ENCODE results near the gene PIGO.

PIGO gene

DNA sequence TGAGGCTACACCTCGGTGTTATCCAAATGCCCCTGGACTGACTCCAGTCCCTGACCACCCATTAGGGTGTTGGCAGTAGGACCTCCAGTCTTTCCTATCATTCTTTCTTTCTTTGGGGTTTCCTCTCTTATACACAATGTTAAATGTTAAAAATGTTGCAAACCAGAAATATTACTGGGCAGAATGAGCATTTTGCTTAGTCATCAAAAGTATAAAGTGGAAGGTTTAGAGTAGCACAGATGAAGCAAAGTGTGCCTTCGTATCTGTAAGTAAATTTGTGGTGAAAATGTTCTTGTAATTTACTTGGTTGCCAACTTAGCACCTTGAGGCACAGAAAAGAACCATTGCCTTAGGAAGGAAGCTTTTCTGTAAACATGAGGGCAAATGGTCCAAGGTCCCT lies 43.7 kb upstream of the PIGO start (continued):
- TF ChIP-seq, protein P1, sequence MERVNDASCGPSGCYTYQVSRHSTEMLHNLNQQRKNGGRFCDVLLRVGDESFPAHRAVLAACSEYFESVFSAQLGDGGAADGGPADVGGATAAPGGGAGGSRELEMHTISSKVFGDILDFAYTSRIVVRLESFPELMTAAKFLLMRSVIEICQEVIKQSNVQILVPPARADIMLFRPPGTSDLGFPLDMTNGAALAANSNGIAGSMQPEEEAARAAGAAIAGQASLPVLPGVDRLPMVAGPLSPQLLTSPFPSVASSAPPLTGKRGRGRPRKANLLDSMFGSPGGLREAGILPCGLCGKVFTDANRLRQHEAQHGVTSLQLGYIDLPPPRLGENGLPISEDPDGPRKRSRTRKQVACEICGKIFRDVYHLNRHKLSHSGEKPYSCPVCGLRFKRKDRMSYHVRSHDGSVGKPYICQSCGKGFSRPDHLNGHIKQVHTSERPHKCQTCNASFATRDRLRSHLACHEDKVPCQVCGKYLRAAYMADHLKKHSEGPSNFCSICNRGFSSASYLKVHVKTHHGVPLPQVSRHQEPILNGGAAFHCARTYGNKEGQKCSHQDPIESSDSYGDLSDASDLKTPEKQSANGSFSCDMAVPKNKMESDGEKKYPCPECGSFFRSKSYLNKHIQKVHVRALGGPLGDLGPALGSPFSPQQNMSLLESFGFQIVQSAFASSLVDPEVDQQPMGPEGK (CRISPR knock-in tag; IDR thresholded peaks at IDR 0.05; ENCODE audit: borderline replicate concordance), result no peak
- TF ChIP-seq CSDC2 (CRISPR knock-in tag; IDR thresholded peaks at IDR 0.05) (no peak), ISL1 (CRISPR knock-in tag; IDR thresholded peaks at IDR 0.05) (no peak), ZNF8 (CRISPR knock-in tag; IDR thresholded peaks at IDR 0.05) (no peak)

- no peak for TF ChIP-seq ZNF70 (CRISPR knock-in tag; IDR thresholded peaks at IDR 0.05)
- TF ChIP-seq PPARA (CRISPR knock-in tag; IDR thresholded peaks at IDR 0.05; ENCODE audit: borderline replicate concordance), result no peak
- TF ChIP-seq OSR1 (CRISPR knock-in tag; IDR thresholded peaks at IDR 0.05), result no peak
- no peak for ATAC-seq
Measured at GRCh38 chr9:35136866-35137265, 40.5 kb upstream of the PIGO start.

DNA sequence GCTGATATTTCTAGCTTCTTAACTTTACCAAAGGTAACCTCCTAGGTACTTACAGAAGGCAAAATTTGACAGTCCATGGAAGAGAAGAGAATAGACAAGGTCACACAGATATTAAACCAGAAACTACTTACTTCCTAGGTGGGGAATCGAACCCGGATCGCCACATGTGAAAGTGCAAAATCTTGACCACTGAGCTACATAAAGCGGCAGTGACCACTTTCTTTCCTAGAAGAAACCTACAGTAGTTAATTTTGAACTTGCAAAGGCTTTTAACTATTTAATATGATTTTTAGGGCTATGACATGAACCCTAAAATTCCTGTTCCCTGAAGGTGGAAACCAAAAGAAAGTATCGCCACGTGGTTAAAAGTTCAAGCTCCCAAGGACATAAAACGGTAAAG lies 39.6 kb upstream of the PIGO start:
- TF ChIP-seq OSR1 (CRISPR knock-in tag; IDR thresholded peaks at IDR 0.05) (no peak), ZFP30 (CRISPR knock-in tag; IDR thresholded peaks at IDR 0.05) (no peak), PPARA (CRISPR knock-in tag; IDR thresholded peaks at IDR 0.05; ENCODE audit: borderline replicate concordance) (no peak), TOX (CRISPR knock-in tag; IDR thresholded peaks at IDR 0.05; ENCODE audit: borderline replicate concordance) (no peak)
- TF ChIP-seq, protein P1 (CRISPR knock-in tag; IDR thresholded peaks at IDR 0.05; ENCODE audit: borderline replicate concordance), result no peak
- ATAC-seq, result no peak

- TF ChIP-seq GLIS3 (CRISPR knock-in tag; IDR thresholded peaks at IDR 0.05) (no peak), OSR1 (CRISPR knock-in tag; IDR thresholded peaks at IDR 0.05) (no peak), RARB (CRISPR knock-in tag; IDR thresholded peaks at IDR 0.05) (no peak), BACH2 (CRISPR knock-in tag; IDR thresholded peaks at IDR 0.05; ENCODE audit: borderline replicate concordance) (no peak), POU6F1 (CRISPR knock-in tag; IDR thresholded peaks at IDR 0.05; ENCODE audit: borderline replicate concordance, low read depth) (no peak), CSDC2 (CRISPR knock-in tag; IDR thresholded peaks at IDR 0.05) (no peak), PPARA (CRISPR knock-in tag; IDR thresholded peaks at IDR 0.05; ENCODE audit: borderline replicate concordance) (no peak), TCF4 (CRISPR knock-in tag; IDR thresholded peaks at IDR 0.05; ENCODE audit: borderline replicate concordance) (no peak), ZC3H10 (CRISPR knock-in tag; IDR thresholded peaks at IDR 0.05) (no peak), ESRRG (CRISPR knock-in tag; IDR thresholded peaks at IDR 0.05) (no peak), ZNF8 (CRISPR knock-in tag; IDR thresholded peaks at IDR 0.05) (no peak)
- ATAC-seq, result no peak
Measured at GRCh38 chr9:35134920-35135319, 38.5 kb upstream of the PIGO start.

GRCh38 chr9:35116898-35117551 lies 20.6 kb upstream of the PIGO start:
- peak; percentile 78 for ATAC-seq
- TF ChIP-seq ZNF70 (CRISPR knock-in tag; IDR thresholded peaks at IDR 0.05) (no peak), ZFP30 (CRISPR knock-in tag; IDR thresholded peaks at IDR 0.05) (no peak), GLIS3 (CRISPR knock-in tag; IDR thresholded peaks at IDR 0.05) (no peak), BACH2 (CRISPR knock-in tag; IDR thresholded peaks at IDR 0.05; ENCODE audit: borderline replicate concordance) (no peak), ESRRG (CRISPR knock-in tag; IDR thresholded peaks at IDR 0.05) (no peak), ZNF565 (CRISPR knock-in tag; conservative IDR thresholded peaks at IDR 0.05; ENCODE audit: low read depth) (no peak), ZFP3 (CRISPR knock-in tag; IDR thresholded peaks at IDR 0.05) (no peak), RARB (CRISPR knock-in tag; IDR thresholded peaks at IDR 0.05) (no peak)
- TF ChIP-seq, protein P1 (CRISPR knock-in tag; IDR thresholded peaks at IDR 0.05; ENCODE audit: borderline replicate concordance), result no peak
